Heart left ventricle (tissue), 13 donors: Measurements from ENCODE around the gene FADS2.

Source experiments
- CTCF ChIP-seq, 12 donors: fragments of 200-600 bp; sonication (generic) in 4 of 12; IDR thresholded peaks; one replicate each; pipeline versions ENCODE4 v1.5.0 to v1.8.0; 2018 to 2022; ENCODE audit warnings: antibody characterized with exemption in 12 of 12, mild to moderate bottlenecking in 5 of 12
- POLR2A ChIP-seq, 2 donors: fragments of 450-650 bp; IDR thresholded peaks; one replicate each; pipeline ENCODE4 v1.6.1; 2017; ENCODE audit warnings: antibody characterized with exemption in 2 of 2, mild to moderate bottlenecking in 2 of 2, moderate library complexity in 2 of 2
- donor health status: ischemic (EF 13 %, LVEDD 7.1; RV severe dilation, severe dysfunction).
- donor health status: DM: no; HTN: yes; CAD: no.
- donor health status: DM: no; HTN: no; CAD: no.
- donor health status: ischemic (EF 25% LVEDD 6.9; RV normal size, moderate dysfunction).
- donor health status: ischemic (EF 25% LVEDD 5.7; RV mildly dilated, moderate dysfunction).
- donor health status: ischemic (EF 35%, LVEDD 5.7; RV mildly dilated, moderate dysfunction).
- donor health status: nonischemic (EF 11% LVEDD 7.7; RV severe dilation, severe dysfunction).
- donor health status: DM: yes; HTN: yes; CAD: no.
- donor health status: PGD.
- donor health status: ischemic (EF 29% LVEDD 5.4; RV normal size, mild dysfunction).
- donor health status: nonischemic (EF 23%, LVEDD 6.1; RV moderate dilation, normal function).

DNA sequence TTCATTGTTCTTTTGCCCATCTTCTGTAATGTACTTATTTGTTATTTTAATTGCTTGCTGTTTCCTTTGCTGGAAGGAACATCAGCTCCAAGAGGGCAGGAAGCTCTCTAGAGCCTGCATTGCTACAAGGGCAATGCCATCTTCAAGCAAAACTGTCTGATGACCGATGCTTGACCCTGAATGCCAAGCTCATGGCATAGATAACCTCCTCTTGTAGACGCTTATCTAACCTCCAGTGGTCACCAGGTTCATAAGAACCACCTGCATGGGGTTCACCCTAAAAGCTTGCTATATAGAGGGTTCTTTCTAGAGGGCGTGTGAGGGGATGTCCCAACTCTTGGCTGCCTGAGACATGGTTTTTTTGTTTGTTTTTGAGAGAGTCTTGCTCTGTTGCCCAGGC, 46.8 kb downstream of the FADS2 start:
- TF ChIP-seq POLR2A (IDR thresholded peaks at IDR 0.05) (no peak), CTCF (IDR thresholded peaks at IDR 0.05) (no peak)
